Measurements from ENCODE around the gene SLC40A1.

SLC40A1 gene

DNA sequence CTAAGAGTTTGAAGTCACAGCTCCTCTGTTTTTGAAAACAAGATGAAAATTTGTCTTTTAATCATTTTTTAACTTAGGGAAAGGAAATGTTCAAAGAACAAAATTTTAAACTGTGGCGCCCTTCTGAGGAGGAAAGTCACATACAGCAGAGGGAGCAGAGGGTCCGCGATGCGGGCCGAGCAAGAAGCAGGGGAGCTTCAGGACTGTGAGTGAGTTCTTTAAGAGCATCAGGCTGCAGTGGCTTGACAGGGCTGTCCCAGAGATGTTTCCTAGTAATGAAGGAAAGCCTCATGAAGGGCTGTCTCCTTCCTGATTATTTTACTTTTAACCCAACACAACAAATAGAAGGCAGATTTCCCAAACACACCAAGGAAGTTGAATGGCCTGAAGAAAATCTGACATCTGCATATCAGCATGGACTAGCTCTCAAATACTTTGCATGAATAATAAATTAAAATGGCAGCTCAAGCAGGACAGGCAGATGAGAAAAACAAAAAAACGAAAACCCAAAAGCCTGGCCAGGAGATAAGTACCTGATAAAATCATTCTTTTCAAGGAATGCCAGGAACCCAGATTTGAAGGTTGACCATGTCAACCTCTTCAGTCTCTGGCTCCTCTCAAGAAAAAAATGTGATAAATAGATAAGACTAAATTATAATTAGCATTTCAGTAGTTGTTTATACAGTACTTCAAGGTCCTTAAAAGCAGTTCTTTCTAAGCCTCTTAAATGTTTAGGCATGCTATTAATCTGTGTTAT lies 60.8 kb downstream of the SLC40A1 start:
- H3K4me3 ChIP-seq (ENCODE audit: low read depth, low read length), result no peak overlapping the region
- in situ Hi-C loops (cut with HindIII; ENCODE audit: low sequenced_read_pairs), result no loop called here
- TF ChIP-seq, protein P1, sequence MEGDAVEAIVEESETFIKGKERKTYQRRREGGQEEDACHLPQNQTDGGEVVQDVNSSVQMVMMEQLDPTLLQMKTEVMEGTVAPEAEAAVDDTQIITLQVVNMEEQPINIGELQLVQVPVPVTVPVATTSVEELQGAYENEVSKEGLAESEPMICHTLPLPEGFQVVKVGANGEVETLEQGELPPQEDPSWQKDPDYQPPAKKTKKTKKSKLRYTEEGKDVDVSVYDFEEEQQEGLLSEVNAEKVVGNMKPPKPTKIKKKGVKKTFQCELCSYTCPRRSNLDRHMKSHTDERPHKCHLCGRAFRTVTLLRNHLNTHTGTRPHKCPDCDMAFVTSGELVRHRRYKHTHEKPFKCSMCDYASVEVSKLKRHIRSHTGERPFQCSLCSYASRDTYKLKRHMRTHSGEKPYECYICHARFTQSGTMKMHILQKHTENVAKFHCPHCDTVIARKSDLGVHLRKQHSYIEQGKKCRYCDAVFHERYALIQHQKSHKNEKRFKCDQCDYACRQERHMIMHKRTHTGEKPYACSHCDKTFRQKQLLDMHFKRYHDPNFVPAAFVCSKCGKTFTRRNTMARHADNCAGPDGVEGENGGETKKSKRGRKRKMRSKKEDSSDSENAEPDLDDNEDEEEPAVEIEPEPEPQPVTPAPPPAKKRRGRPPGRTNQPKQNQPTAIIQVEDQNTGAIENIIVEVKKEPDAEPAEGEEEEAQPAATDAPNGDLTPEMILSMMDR (IDR thresholded peaks at IDR 0.05; ENCODE audit: low read depth, low read length, missing control alignments), result no peak
- no peak for DNase-seq (ENCODE audit: low read depth)

DNA sequence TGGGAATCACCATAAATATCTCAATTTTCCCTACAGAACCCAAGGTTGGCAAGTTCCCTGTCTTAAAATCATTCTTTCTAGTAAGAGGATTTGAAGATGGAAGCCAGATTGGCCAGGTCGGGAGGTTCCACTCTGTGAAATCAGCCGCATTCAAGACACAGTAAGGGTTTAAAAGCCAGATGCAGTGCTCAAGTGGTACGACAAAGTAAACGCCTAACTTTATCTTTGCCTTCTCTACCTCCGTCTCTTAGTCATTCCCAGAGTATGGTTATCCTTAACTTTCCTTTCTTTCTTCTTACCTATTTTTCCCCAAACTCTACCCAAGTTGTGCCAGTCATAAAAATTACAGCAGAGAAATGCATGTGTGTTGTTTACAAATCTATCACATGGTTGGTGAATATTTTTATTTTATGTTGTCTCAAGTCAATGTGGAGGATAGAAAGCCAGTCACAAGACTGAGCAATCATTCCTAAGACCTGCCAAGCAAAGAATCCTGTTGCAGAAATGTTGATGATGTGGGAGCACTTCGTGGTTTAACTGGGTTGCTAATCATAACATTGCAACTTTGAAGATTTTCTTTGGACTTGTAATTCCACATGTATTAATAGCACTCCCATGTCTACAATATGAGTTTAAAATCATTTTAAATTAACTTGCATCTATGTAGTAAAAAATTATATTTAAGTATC lies 62.6 kb downstream of the SLC40A1 start:
- DNase-seq (ENCODE audit: low read depth), result peak; percentile 49
- TF ChIP-seq, protein P1 (IDR thresholded peaks at IDR 0.05; ENCODE audit: low read depth, low read length, missing control alignments), result no peak
- no peak overlapping the region for H3K4me3 ChIP-seq (ENCODE audit: low read depth, low read length)
- in situ Hi-C loops (cut with HindIII; ENCODE audit: low sequenced_read_pairs), result no loop called here

DNA sequence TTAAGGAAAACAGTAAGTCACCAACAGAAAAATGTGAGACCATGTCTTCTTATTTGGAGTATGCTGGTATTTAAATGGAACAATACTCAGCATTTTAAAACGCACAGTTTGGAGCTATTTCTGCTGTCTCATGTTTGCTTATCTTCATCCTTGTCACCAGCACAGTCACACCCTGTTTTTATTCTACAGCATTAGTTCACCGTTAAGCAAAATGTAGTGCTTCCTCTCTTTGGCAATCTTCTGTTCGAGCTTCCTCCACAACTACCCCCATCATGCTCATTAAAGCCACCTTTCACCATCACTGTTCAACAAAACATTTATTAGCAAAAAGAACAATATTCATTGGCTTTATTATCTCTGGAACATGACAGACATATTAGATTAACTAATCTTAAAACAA lies 64.0 kb downstream of the SLC40A1 start:
- TF ChIP-seq, protein P1 (IDR thresholded peaks at IDR 0.05; ENCODE audit: low read depth, low read length, missing control alignments), result no peak
- DNase-seq (ENCODE audit: low read depth), result no peak
- in situ Hi-C loops (cut with HindIII; ENCODE audit: low sequenced_read_pairs), result no loop called here
- H3K4me3 ChIP-seq (ENCODE audit: low read depth, low read length), result no peak overlapping the region

DNA sequence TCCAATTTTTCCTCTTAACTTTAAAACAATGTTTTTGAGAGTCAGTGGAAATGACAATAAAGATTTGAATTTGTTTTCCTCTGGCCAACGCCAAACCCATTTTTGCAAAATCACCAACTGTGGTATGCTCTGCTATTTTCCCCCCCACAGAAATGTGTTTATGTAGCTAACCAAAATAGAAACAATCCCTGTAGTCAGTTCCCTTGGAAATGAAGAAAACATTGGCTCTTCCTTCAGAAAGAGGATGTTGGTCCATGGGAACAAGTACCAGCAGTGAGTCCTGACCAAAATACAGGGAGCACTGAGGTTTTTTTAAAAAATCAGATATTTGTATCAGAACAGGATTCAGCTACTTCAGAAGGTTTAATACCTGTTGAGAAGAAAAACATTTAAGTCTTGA lies 65.3 kb downstream of the SLC40A1 start:
- no peak for DNase-seq (ENCODE audit: low read depth)

DNA sequence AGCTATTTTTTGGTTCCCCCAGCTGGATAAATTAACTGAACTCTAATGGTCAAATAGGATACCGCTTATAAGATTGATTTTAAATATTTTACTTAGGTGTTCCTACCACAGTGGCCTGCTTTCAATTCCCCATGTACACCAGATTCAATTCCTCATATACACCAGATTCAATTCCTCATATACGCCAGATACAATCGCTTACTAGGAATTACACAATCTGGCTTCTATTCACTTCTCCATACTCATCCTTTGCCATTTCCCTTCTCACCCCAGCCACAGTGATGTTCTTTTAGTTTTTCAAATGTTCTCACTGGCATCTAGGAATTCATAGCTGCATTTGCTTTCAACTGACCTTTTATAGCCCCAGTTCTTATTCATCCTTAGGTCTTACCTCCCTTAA lies 66.5 kb downstream of the SLC40A1 start:
- no peak overlapping the region for H3K4me3 ChIP-seq (ENCODE audit: low read depth, low read length)
- TF ChIP-seq, protein P1 (IDR thresholded peaks at IDR 0.05; ENCODE audit: low read depth, low read length, missing control alignments), result no peak
- in situ Hi-C loops (cut with HindIII; ENCODE audit: low sequenced_read_pairs), result no loop called here
- no peak for DNase-seq (ENCODE audit: low read depth)

More for the DNA sequence above, 65.3 kb downstream of the SLC40A1 start:
- in situ Hi-C loops (cut with HindIII; ENCODE audit: low sequenced_read_pairs), result no loop called here
- TF ChIP-seq, protein P1 (IDR thresholded peaks at IDR 0.05; ENCODE audit: low read depth, low read length, missing control alignments), result no peak
- H3K4me3 ChIP-seq (ENCODE audit: low read depth, low read length), result no peak overlapping the region

DNA sequence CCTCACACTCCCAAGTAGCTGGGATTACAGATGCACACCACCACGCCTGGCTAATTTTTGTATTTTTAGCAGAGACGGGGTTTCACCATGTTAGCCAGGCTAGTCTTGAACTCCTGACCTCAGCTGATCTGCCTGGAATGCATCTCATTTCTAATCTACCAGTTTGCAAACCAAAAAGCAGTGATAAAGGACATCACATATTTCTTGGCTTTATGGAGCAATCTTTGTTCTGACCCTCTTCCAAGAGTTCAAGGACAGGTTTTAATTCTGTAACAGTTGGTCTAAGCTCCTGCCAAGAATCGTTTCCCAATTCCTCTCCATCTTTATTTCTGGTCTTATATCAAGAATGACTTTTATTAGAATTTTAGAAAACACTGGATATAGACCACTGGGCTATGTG lies 67.7 kb downstream of the SLC40A1 start:
- TF ChIP-seq, protein P1 (IDR thresholded peaks at IDR 0.05; ENCODE audit: low read depth, low read length, missing control alignments), result no peak
- in situ Hi-C loops (cut with HindIII; ENCODE audit: low sequenced_read_pairs), result no loop called here
- DNase-seq (ENCODE audit: low read depth), result no peak
- no peak overlapping the region for H3K4me3 ChIP-seq (ENCODE audit: low read depth, low read length)
